DMS114 treated with DMSO at 0.1 percent for 48 hours (cell line): ENCODE results near the gene BLOC1S6.

ENCODE experiments used
- DNase-seq: peaks from one replicate; lab custom pipeline; 2025; ENCODE audit not compliant: unreplicated experiment; lab: John Stamatoyannopoulos, UW

BLOC1S6 gene

GRCh38 chr15:45587095-45587862 lies at the start of gene BLOC1S6:
Gene BLOC1S6 (plus strand): TSS chr15:45587379. CDS start chr15:45587444, 65 bp downstream.
- DNase-seq = peak; percentile 87

GRCh38 chr15:45539680-45540079 lies 47.5 kb upstream of the BLOC1S6 start:
- DNase-seq = no peak

GRCh38 chr15:45540531-45540930 lies 46.6 kb upstream of the BLOC1S6 start:
- DNase-seq = no peak

DNA sequence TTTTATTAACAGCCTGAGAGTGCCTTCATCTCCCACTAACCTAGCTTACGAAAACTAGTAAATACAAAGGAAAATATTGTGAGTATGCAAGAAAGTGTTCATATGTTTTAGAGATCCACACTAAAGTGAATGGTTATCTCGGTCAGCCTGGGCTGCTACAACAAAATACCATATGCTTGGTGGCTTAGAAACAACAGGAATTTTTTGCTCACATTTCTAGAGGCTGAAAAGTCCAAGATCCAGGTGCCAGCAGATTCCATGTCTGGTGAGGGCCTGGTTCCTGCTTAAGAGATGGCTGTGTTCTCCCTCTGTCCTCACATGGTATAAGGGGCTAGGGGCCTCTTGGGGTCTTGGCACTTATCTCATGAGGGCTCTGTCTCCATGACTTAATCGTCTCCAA lies 44.1 kb upstream of the BLOC1S6 start:
- no peak for DNase-seq

DNA sequence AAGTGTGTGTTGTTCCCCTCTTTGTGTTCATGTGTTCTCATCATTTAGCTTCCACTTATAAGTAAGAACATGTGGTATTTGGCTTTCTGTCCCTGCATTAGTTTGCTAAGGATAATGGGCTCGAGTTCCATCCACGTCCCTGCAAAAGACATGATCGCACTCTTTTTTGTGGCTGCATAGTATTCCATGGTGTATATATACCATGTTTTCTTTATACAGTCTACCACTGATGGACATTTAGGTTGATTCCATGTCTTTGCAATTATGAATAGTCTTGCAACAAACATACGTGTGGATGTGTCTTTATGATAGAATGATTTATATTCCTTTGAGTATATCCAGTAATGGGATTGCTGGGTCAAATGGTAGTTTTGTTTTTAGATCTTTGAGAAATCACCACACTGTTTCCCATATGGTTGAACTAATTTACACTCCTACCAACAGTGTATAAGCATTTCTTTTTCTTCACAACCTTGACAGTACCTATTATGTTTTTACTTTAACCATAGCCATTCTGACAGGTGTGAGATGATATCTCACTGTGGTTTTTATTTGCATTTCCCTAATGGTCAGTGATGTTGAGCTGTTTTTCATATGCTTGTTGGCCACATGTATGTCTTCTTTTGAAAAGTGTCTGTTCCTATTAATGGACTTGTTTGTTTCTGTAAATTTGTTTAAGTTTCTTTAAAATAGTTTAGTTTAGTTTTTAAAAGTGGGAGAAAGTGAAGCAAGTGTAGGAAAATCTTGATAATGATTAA lies 42.7 kb upstream of the BLOC1S6 start:
- DNase-seq = no peak

- DNase-seq = no peak
These were observed 40.4 kb upstream of the BLOC1S6 start for GRCh38 chr15:45546789-45547188.

DNA sequence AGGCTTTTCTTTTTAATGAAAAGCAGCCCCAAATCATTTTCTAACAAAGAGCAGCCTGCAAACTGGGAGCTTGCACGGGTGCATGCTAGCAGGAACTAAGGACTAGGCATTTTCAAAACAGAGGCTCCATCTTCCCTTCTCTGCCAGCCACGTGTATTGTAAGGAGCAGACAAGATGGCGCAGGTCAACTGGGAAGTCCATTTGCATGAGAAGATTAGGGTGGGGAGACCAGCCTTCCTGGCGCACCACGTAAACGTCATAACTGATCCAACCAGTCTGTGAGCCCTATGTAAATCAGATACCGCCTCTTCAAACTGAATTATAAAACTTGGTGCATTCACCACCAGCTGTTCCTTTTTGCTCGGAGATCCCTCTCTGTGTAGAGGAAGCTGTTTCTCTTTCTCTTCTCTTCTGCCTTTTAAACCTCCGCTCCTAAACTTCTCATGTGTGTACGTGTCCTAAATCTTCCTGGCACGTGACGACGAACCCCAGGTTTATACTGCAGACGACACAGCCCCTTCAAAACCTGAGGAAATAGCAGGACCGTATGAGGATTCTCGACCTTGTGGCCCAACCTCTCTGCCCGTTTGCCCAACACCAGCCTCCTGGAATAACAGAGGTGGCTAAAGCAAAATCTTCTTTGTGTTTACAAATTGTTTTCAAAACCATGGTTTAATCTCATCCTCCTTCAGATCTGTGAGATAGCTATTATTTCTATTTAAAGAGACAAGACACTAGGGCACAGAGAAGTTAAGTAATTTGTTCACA lies 38.2 kb upstream of the BLOC1S6 start:
- no peak for DNase-seq

- DNase-seq = no peak
These were observed 37.5 kb upstream of the BLOC1S6 start for GRCh38 chr15:45549541-45550220.

- DNase-seq = no peak
These were observed 36.7 kb upstream of the BLOC1S6 start for GRCh38 chr15:45550436-45550835.

DNA sequence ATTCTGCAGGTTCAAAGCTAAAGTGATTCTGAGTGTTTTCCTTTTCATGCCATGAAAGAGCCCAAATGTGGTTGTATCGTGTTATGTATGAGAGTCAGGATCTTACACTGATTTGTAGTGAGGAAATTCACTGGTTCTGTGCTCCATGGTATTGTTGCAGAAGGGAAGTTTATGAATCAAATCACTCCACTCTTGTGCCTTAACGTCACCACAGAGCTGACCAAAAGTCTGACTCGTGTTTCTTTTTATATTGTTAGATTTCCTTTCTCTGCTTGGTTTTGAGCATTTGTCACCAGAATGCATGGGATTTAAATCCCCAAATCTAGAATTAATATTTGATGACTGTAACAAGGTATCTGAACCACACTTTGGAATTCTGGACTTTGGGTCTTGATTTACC lies 35.5 kb upstream of the BLOC1S6 start:
- no peak for DNase-seq

- DNase-seq = no peak
These were observed 31.1 kb upstream of the BLOC1S6 start for GRCh38 chr15:45555934-45556608.

DNA sequence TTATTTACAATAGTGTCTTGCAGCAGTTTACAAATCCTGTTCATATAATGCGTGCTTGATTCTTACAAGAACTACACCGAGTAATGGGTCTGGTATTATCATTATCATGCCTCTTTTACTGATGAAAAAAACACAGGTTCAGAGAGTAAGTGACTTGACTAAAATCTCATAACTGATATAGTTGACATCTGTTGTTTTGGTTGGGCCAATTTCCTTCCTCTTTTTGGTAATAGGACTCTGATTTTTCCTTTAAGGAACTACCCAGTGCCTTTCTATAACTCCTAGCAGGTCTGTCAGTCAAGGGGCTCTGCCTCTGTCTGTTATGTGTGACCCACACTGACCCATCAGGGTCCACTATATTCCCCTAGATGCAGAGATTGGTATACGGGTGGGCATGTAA lies 14.6 kb upstream of the BLOC1S6 start:
- DNase-seq = no peak

GRCh38 chr15:45573961-45574629 lies 13.1 kb upstream of the BLOC1S6 start:
- DNase-seq = no peak

DNA sequence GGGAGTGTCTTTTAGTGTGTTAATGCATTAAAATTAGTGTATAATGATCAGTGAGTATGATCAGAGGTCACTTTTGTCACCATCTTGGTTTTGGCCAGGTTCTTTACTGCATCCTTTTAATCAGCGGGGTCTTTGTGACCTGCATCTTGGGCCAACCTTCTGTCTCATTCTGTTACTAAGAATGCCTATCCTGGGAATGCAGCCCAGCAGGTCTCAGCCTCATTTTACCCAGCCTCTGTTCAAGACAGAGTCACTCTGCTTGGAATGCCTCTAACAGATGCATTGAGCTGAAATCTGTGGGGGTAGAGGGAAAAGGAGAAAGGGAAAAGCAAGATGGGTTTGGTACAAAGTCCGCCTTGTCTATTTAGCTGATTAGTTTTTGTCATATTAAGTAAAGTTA lies 5.3 kb upstream of the BLOC1S6 start:
- DNase-seq = no peak

DNA sequence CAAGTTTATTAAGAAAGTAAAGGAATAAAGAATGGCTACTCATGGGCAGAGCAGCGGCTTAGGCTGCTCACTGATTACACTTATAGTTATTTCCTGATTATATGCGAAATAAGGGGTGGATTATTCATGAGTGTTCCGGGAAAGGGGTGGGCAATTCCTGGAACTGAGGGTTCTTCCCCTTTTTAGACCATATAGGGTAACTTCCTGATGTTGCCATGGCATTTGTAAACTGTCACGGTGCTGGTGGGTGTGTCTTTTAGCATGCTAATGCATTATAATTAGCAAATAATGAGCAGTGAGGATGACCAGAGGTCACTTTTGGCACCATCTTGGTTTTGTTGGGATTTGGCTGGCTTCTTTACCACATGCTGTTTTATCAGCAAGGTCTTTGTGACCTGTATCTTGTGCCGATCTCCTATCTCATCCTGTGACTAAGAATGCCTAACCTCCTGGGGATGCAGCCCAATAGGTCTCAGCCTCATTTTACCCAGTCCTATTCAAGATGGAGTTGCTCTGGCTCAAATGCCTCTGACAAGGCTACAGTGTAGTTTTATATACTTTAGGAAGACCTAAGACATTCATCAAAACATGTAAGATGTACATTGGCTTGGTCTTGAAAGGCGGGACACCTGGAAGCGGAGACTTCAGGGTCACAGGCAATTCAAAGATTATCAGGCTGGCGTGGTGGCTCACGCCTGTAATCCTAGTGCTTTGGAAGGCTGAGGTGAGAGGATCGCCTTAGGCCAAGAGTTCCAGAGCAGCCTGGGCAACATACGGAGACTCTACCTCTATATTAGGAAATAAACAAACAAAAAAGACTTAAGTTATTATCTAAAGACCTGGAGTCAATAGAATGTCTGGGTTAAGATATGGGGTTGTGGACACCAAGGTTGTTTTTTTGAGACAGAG lies 3.2 kb upstream of the BLOC1S6 start:
- DNase-seq = no peak

- no peak for DNase-seq
These were observed 1.9 kb upstream of the BLOC1S6 start for GRCh38 chr15:45585069-45585791.

- DNase-seq = no peak
These were observed 1.1 kb upstream of the BLOC1S6 start for GRCh38 chr15:45586125-45586524.

DNA sequence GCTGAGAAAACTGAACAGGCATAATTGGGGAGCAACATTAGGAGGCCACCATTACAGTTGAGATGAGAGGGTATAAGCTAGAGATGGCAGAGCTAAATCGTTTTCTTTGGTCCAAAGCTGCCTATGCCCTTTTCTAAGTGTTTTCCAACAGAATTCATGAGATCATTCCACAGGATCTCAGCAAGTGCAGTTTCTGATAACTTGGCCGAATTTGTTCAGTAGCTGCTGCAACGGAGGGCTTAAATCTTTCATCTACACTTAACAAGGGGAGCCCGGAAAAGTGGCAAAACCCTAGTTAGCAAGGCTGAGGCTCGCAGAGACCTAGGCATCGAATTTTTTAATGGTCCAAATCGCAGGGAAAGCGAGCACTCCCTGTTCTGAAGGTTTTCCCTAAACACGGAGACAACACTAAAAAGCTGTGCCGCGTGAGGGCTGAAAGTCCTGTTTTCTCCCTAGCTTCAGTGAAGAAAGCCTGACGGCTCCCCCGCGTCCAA lies 531 bp upstream of the BLOC1S6 start:
- no peak for DNase-seq
